A172 (cell line): ENCODE results near the gene MYCBP. TPM values are rescaled to one million over a fixed set of nuclear protein-coding genes. Genes with fewer than 3 reads are reported as not detected.
"Not testable (repeated sequence)": the region's sequence is repeated elsewhere in the genome, so short reads cannot be mapped to it uniquely, and the experiment has no call there.

Source experiments
- DNase-seq: peaks from one replicate; pipeline ENCODE4 v3.0.0-alpha.2; 2015; ENCODE audit warnings: low spot score
- total RNA-seq: library from RNA; depleted of rRNA; stranded (reverse); fragments of >200 nt; shearing (Covaris generic); gene quantifications from 2 replicates; pipeline ENCODE4 v1.2.3, GENCODE V29; 2014; rRNA removed

Gene MYCBP, protein sequence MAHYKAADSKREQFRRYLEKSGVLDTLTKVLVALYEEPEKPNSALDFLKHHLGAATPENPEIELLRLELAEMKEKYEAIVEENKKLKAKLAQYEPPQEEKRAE
- 15.2 and 22.3 TPM in 2 replicates for total RNA-seq

DNA sequence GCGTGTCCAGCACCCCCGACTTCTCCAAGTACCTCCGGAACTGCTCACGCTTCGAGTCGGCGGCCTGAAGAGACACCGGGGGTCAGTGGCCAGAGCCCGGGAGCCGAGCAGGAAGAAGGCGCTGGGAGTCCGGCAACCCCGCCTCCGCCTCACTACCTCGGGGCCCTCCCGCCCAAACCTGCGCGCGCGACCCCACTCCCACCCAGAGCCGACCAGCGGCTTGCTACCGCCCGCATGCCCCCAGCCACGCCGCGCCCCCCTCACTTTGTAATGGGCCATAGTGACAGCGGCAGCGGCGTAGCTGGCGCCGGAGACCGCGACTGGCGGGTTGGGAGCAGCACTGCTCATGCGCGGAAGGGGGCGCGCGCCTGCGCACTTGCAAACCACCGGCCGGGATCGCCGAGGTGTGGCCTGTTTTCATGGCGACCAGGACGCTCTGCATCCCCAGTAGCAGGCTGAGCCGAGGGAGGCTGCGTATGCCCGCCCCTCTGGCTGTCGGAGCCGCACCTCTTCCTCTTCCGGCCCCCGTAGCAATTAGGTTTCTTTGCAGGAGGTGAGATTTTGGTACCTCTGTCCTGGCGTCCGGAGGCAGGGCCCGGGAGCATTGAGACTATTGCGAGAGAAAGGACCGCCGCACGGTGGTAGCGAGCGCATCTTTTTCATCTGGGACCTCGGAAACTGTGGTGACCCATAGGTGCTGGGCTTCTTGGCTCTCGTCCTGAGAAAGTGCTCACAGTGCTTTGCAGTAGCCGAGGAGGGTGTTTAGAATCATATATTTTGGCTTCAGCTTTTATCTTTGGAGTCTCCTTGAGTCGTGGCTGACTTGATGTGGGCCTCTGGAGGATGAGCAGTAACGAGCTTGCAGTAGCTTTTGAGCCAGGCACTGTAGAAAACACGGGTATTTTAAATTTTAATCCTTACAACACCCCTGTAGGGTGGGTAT is at the start of gene MYCBP:
Gene MYCBP, minus strand, starts transcription at position 322 of the 943 bp plus-strand sequence. Its CDS starts 43 bp downstream, at position 279.
- peak; percentile 87 for DNase-seq

DNA sequence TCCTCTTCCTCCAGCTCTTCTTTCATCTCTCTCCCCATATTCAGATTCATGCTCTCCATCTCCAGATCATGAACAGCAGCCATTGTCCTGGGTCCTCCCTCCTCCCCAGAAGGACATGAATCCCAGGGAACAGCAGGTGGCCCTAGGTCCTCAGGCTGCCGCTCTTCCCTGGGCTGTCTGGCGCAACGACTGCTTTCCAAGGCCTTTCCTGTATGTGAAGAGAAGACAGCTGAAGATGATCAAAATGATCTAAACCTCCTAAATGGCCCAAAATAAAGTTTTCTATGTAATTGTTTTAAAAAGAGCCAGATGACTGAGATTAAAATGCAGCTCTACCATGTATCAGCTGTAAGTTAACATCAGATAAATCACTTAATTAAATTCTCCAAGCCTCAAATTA is 46.0 kb upstream of the MYCBP start:
- DNase-seq: no peak

DNA sequence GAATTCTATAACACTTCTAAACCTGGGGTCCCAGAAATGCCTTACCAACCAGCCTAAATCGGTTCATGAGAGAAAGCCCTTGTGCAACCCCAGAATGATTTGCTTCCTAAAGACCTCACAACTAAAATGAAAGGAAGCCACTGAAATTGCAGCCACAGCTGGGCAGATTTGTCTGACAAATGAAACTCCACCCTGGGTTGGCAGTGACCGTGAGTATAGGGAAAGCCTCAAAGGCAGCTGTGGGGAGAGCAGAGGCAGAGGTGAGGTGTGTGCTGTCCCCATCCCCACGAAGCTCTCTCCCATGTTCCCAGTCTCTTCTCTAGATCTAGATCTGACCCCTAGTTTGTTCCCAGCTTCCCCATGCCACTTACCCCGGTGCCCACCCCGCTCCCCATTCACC is 45.4 kb upstream of the MYCBP start:
- DNase-seq: no peak

DNA sequence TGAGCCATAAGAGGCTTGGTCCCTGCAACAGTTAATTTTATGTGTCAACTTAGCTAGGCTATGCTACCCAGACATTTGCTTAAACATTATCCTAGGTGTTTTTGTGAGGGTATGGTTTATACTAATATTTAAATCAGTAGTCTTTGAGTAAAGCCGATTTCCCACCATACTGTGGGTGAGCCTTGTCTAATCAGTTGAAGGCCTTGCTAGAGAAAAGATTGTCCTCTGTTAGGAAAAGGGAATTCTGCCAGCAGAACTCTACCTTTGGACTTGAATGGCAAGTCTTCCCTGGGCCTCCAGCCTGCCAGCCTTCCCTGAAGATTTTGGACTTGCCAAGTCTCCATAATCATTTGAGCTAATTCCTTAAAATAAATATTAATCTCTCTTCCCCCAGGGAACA is 44.6 kb upstream of the MYCBP start:
- DNase-seq: no peak

DNA sequence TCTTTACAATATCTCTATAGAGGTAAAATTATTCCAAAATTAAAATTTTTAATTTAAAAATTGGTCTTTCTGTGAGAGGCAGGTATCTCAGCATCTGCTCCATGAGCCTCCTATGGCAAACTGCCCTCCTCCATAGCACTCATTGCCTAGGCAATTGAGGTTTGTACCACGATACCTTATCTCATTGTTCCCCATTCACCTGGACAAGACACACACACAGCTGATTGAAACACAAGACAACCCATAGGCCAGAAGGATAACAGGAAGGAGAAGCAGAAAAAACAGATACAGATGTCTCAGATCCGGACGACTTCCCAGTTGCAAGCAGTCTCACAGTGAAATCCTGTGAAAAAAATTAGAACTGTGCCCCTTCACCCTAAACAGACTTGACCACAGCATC is 44.2 kb upstream of the MYCBP start:
- no peak for DNase-seq

DNA sequence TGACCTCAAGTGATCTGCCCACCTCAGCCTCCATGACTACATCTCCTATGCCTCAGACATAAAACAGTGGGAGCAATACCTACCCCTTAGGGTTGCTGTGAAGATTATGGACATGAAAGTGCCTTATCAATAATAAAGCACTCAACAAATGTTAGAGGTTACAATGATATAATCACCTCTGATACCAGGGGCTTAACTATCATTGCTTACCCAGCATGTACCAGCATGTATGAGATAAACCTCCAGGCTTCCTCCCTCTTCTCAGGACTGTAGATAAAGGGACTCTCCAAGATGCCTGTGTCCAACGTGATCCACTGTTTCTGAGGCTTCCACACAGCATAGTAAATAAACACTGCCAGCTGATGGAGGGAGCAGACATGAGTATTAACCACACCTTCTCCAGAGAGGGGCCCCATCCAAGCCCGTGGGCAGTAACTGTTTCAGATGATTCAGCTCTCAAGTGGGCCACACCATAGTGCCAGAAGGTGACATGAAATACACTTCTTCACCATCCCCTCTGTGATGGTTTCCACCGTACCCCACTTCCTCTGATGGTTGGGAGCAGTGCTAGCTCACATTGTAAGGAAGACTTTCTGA is 42.3 kb upstream of the MYCBP start:
- DNase-seq: no peak

DNA sequence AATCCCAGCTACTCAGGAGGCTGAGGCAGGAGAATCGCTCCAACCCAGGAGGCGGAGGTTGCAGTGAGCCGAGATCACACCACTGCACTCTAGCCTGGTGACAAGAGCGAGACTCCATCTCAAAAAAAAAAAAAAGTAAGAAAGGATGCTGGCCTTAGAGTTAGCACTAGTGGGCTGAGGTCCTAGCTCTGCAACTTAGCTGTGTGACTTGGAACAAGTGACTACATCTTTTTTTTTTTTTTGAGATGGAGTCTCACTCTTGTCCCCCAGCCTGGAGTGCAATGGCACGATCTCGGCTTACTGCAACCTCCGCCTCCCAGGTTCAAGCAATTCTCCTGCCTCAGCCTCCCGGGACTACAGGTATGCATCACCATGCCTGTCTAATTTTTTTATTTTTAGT is 41.8 kb upstream of the MYCBP start:
- not testable (repeated sequence) for DNase-seq

DNA sequence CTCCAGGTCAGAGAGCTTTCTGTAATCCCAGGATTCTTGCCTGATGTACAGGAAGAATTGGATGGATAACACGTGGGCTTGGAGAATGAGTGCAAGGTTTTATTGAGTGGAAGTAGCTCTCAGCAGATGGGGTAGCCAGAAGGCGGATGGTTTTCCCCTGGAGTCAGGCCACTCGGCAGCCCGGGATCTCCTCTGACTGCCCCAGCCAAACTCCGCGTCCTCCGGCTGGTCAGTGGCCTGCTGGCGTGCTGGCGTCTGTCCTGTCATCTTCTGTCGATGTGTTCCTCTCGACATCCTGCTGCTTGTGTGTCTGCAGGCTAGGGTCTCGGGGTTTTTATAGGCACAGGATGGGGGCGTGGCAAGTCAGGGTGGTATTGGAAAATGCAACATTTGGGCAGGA is 35.7 kb upstream of the MYCBP start:
- no peak for DNase-seq

DNA sequence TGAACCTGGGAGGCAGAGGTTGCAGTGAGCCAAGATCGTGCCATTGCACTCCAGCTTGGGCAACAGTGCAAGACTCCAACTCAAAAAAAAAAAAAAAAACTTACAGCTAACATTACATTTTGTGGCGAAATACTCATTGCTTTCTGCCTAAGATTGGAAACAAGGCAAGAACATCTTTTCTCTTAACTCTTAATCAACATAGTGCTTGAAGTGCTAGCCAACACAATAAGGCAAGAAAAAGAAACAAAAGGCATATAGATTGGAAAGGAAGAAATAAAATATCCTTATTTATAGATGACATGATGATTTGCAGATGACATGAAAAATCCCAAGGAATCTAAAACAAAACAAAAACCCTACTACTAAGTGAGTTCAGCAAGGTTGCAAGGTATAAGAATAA is 32.8 kb upstream of the MYCBP start:
- no peak for DNase-seq

DNA sequence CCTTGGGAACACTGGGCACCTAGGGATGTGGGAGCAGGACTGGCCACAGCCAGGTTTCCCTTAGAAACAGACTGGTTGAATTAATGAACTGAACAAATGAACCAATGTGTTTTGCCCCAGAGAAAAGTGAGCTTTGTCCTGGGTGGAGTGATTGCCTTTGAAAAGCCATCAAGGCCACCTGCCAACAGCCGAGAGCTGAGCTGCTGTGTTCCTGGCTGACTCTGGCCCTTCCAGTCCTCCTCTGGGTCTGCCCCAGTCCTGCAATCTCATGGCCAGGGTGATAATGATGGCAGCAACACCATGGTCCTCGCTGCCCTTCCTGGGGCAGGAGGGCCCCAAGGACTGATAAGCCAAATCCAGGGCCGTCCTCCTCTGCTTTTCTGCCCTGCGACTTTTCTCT is 26.4 kb upstream of the MYCBP start:
- no peak for DNase-seq

DNA sequence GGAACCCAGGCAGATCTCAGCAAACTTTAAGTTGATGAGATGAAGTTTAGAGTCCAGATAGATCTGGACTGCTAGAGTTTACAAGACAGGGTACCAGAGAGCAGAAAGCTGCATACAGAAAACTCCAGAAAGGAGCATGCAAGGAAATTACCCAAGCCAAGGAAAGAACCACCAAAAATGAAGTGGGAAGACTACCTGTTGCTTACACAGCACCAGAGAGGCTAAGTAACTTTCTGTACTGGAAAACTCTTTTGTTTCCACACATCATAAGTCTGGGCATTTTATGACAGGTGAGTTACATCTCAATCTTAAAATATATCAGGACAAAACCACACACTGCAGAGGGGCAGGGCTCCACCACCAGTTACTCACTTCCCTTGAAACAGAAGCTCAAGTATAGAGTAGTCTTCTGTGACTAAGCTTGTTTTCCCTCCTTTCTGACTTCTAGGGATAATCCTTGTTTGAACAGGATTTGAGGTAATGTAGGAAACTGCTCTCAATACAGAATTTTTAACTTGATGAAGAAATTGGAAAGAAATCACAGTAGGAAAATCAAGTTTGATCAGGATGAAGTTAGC is 25.6 kb upstream of the MYCBP start:
- DNase-seq: peak; percentile 48

DNA sequence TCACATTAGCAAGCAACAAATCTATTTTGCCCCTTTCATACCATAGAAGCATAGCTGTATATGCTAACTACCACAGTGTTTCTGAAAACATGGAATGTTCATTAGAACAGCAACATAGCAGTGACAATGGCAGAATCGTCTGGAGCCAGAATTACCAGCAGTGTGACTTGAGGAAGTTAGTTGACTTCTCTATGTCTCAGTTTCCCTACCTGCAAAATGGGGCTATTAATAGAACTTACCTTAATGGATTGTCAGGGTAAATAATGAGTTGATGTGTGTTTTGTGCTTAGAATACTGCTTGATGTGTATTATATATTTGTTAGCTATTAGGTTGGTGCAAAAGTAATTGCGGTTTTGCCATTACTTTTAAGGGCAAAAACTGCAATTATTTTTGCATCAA is 23.0 kb upstream of the MYCBP start:
- DNase-seq: no peak

DNA sequence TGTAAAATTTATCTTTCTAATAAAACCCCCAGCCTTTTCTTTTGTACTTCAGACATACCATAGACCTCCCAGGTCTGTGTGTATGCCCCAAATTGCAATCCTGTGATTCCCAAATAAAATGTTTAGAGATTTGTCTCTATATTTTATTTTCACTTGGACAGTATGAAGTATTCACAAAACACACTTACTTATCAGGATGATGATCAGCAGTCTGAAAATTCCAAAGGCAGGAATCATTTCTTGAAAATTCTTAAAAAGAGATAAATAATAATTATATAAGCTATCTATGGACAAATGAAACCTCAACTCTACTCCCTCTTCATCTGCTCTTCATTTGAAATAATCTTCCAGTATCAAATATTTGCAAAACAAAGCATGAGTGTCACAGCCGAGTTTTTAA is 19.8 kb upstream of the MYCBP start:
- no peak for DNase-seq

DNA sequence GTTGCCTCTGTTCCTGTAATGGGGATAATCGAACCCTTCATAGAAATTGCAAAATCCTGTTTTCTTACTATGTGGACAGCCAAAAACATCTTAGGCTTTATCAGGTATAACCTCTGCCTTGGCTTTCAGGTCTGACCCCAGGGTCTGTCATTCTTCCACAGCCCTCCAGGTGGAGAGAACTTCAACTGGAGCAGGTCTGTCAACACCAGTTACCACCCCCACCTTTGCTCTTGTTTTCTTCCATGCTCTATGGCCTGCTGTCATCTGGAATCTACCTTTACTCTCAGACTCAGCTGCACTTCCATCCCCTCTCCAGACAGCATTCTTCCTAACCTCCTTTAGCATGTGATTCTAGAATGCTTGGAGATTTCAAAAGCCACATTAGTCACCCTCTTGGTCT is 18.6 kb upstream of the MYCBP start:
- no peak for DNase-seq

DNA sequence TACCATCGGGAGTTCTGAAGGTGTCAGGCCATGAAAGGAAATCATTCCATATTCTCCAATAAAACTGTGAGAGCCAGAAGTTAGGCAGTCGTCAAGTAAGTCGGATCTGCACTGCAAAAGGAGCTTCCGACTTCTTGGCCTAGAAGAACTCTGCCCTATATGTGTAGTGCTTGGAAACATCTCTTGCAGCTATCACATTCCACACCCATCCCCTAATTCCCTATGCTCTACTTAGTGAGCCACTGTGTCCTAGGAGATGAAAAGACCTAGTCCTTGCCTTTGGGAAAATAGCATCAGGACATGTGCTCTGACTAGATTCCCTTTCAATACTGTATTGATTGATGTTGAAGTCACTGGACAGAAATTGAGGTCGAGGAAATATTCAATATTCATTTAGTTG is 16.4 kb upstream of the MYCBP start:
- DNase-seq: no peak

DNA sequence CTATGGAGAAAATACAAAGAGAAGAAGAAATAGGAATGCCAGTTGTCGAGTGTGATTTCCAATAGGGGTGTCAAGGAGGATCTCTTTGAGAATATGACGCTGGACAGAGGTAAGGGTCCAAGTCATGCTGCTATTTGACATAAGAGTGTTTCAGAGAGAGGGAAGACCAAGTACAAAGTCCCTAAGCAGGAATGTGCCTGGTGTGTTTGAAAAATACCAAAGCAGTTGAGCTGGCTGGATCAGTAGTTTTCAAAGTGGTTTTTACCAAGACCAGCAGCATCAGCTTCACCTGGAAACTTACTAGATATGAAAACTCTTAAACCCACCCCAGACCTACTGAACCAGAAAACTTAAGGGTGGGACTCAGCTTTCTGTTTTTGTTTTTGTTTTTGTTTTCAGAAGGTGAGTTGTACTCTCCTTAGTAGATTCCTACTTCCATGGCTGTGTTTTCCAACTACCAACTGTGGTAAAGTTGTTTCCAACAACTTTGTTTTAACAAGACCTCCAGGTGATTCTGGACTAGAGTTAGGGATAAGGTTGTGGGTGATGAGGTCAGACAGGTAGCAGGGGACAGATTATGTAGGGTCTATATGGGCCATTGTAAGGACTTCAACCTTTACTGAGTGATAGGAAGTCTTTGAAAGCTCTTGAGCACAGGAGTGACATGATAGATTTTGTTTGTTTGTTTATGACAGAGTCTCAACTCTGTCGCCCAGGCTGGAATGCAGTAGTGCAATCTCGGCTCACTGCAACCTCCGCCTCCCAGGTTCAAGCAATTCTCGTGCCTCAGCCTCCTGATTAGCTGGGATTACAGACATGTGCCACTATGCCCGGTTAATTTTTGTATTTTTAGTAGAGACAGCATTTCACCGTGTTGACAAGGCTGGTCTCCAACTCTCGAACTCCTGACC is 15.5 kb upstream of the MYCBP start:
- DNase-seq: no peak

DNA sequence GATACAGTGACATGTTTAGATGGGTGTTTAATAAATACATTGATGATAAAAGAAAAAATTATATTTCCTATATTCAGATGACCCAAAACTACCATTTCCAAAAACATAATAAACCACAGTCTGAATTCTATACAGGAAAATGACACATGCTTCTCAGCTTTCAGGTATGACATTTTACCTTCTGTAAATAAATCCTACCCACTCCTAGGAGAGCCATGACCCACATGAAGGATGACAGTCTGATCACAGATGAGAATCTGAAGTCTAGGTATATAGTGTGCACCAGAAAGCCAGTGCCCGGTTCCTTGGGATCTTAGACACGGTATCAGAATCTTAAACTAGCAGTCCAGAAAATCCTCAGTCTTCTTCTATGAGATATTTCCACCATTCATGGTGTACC is 11.9 kb upstream of the MYCBP start:
- DNase-seq: no peak

DNA sequence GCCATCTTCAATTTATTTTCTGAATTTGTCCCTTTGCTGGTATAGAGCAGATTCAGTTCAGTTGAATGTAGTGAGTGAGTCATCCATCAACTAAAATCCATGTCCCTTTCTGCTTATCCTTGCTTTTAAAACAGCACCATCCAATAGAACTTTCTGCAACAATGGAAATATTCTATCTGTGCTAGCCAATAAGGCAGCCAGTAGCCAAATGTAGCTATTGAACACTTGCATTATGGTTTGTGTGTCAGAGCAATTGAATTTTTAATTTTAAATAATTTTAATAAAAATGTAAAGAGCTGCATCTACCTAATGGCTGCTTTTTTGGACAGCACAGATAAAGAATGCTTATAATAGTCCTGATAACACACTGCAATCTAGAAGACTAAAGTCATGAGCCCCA is 8.3 kb upstream of the MYCBP start, which contains the start of gene GJA9:
Gene GJA9, minus strand, starts transcription at position 101 of the 400 bp plus-strand sequence. CDS start 5,489 bp downstream, outside the sequence.
- DNase-seq: no peak

DNA sequence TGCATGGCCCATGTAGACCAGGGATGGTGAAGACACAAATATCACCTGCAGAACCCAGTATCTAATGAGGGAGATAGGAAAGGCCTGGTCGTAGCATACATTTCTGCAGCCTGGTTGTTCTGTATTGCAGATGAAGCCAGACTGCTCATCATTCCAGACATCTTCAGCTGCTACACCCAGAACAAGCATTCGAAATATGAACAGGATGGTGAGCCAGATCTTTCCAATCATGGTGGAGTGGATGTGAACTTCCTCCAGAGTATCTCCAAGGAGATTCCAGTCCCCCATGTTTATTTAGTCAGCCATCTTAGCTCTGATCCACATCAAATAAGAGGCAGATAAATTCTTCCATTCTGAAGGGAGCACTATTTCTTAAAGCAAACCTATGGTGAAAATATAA is 2.7 kb upstream of the MYCBP start:
- DNase-seq: no peak

DNA sequence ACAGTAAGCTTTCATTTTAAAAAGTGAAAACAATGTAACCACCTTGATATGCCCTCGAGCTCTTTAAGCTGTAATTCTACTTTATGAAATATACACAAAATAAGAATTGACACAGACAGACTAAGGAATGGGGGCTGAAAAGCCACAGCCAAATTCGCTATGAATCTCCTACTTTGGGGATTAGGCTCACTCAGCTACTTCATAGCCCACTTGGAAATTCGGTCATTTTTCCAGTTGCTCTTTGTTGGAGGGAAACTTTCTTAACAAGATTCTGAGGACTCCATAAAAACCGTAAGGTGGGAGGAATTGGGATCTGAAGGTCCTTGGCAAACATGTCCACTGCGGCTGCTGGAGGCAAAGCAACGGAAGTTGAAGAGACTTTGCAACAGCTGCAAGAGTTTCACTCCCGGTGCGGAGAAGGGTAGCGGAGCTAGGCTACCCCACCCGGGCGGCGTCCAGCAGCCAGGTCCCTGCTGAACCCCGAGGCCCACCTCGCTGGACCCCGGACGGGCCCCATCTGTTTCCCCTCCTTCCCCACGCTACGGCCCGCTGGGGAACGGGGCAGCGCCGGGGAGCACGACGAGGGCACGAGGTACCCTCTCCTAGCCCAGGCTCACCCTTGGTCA is 634 bp downstream of the MYCBP start:
- DNase-seq: no peak

DNA sequence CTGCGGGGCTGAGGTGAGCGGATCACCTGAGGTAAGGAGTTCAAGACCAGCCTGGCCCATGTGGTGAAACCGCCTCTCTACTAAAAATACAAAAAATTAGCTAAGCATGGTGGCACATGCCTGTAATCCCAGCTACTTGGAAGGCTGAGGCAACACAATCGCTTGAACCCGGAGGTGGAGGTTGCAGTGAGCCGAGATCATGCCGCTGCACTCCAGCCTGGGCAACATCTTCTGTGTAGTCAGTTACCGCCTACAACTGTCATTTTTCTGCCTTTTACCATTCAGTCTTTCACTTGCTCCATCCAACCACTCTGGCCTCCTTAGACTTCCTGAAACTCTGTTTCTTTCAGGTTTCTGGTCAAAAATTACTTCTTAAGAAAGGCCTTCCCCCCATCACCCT is 2.2 kb downstream of the MYCBP start:
- no peak for DNase-seq
